Trophoblast cell (in vitro differentiated cells and primary cell): Measurements from ENCODE around the gene OSTN.

Experiments used
- DNase-seq, 2 donors: peaks; one replicate each; pipeline ENCODE4 v3.0.0-alpha.2; 2016
- H2AFZ ChIP-seq: 2 replicates; pipeline ENCODE4 v1.6.1; 2013; ENCODE audit warnings: low read length, moderate library complexity, mild to moderate bottlenecking; ENCODE audit not compliant: insufficient read depth, poor library complexity
- H2AK5ac ChIP-seq: 2 replicates; pipeline ENCODE4 v1.6.1; 2013; ENCODE audit warnings: mild to moderate bottlenecking, low read length
- H2BK120ac ChIP-seq: 2 replicates; pipeline ENCODE4 v1.6.1; 2013; ENCODE audit warnings: low read length, mild to moderate bottlenecking, moderate library complexity; ENCODE audit not compliant: insufficient read depth, poor library complexity
- H2BK12ac ChIP-seq: 2 replicates; pipeline ENCODE4 v1.6.1; 2013; ENCODE audit warnings: mild to moderate bottlenecking, low read length, moderate library complexity
- H2BK5ac ChIP-seq: 2 replicates; pipeline ENCODE4 v1.6.1; 2013; ENCODE audit warnings: low read length, low read depth, moderate library complexity, mild to moderate bottlenecking; ENCODE audit not compliant: poor library complexity
- H3K14ac ChIP-seq: 2 replicates; pipeline ENCODE4 v1.6.1; 2013; ENCODE audit warnings: mild to moderate bottlenecking, low read length
- H3K18ac ChIP-seq: 2 replicates; pipeline ENCODE4 v1.6.1; 2013; ENCODE audit warnings: mild to moderate bottlenecking, low read length
- H3K23ac ChIP-seq: 2 replicates; pipeline ENCODE4 v1.6.1; 2013; ENCODE audit warnings: low read length
- H3K27ac ChIP-seq: 2 replicates; pipeline ENCODE4 v1.5.1; 2013; ENCODE audit warnings: low read depth, mild to moderate bottlenecking, inconsistent platforms, low read length, moderate library complexity
- H3K27me3 ChIP-seq: 2 replicates; pipeline ENCODE4 v1.6.1; 2013; ENCODE audit warnings: inconsistent platforms, mild to moderate bottlenecking, low read length, moderate library complexity; ENCODE audit not compliant: insufficient read depth
- H3K36me3 ChIP-seq, 2 experiments: 1 replicate in 1 of 2; 2 replicates in 1 of 2; pipeline ENCODE4 v1.6.1; 2013; ENCODE audit warnings: low read length in 2 of 2, mild to moderate bottlenecking in 2 of 2, moderate library complexity in 1 of 2; ENCODE audit not compliant: insufficient read depth in 2 of 2, control insufficient read depth in 1 of 2
- H3K4ac ChIP-seq: 2 replicates; pipeline ENCODE4 v1.6.1; 2013; ENCODE audit warnings: low read depth, mild to moderate bottlenecking, low read length, moderate library complexity
- H3K4me1 ChIP-seq, 2 experiments: 1 replicate in 1 of 2; 2 replicates in 1 of 2; pipeline ENCODE4 v1.6.1; 2013; ENCODE audit warnings: low read length in 2 of 2, mild to moderate bottlenecking in 2 of 2, moderate library complexity in 1 of 2; ENCODE audit not compliant: insufficient read depth in 2 of 2, control insufficient read depth in 1 of 2
- H3K4me2 ChIP-seq: 2 replicates; pipeline ENCODE4 v1.6.1; 2013; ENCODE audit warnings: inconsistent platforms, mild to moderate bottlenecking, low read length, moderate library complexity
- H3K4me3 ChIP-seq: 2 replicates; pipeline ENCODE4 v1.5.1; 2013; ENCODE audit warnings: mild to moderate bottlenecking, low read depth, low read length, inconsistent platforms
- H3K79me1 ChIP-seq: one replicate; pipeline ENCODE4 v1.6.1; 2013; ENCODE audit warnings: low read length
- H3K79me2 ChIP-seq: 2 replicates; pipeline ENCODE4 v1.6.1; 2013; ENCODE audit warnings: low read length, mild to moderate bottlenecking; ENCODE audit not compliant: control insufficient read depth, insufficient read depth, poor library complexity
- H3K9ac ChIP-seq: 2 replicates; pipeline ENCODE4 v1.6.1; 2013; ENCODE audit warnings: mild to moderate bottlenecking, low read length
- H3K9me3 ChIP-seq: 2 replicates; pipeline ENCODE4 v1.6.1; 2013; ENCODE audit warnings: low read depth, mild to moderate bottlenecking, control low read depth, inconsistent platforms, low read length; ENCODE audit not compliant: insufficient read depth
- H4K12ac ChIP-seq: 2 replicates; pipeline ENCODE4 v1.6.1; 2013; ENCODE audit warnings: low read depth, mild to moderate bottlenecking, low read length, moderate library complexity
- H4K8ac ChIP-seq: 2 replicates; pipeline ENCODE4 v1.6.1; 2013; ENCODE audit warnings: low read depth, mild to moderate bottlenecking, low read length, moderate library complexity
- H4K91ac ChIP-seq: one replicate; pipeline ENCODE4 v1.6.1; 2013; ENCODE audit warnings: low read depth, mild to moderate bottlenecking, low read length, moderate library complexity
- WGBS: extraction: QIAGEN DNeasy Blood & Tissue Kit; methylation state at CpG from one replicate; pipeline ENCODE4 v1.1.7; 2013; ENCODE audit warnings: missing lambda C conversion rate; ENCODE audit not compliant: insufficient read length, insufficient coverage; ENCODE audit errors: extremely low coverage; 5-methylcytosine and 5-hydroxymethylcytosine counted together

OSTN gene

GRCh38 chr3:191314109-191314728 is 115.2 kb downstream of the OSTN start:
- H2AK5ac ChIP-seq: no peak overlapping the region
- no peaks in the 10 kb centered on the region for H3K27me3 ChIP-seq
- no peaks in the 10 kb centered on the region for H3K9me3 ChIP-seq
- no peaks in the 10 kb centered on the region for H3K36me3 ChIP-seq
- no peak overlapping the region for H3K4ac ChIP-seq
- no peak overlapping the region for H3K18ac ChIP-seq
- H4K91ac ChIP-seq: no peak overlapping the region
- no peaks in the 10 kb centered on the region for H3K79me2 ChIP-seq
- no peaks in the 10 kb centered on the region for H3K79me1 ChIP-seq
- H3K14ac ChIP-seq: no peak overlapping the region
- H3K9ac ChIP-seq: no peak overlapping the region
- no peak overlapping the region for H3K23ac ChIP-seq
- H3K4me2 ChIP-seq: no peak overlapping the region
- no peak overlapping the region for H4K12ac ChIP-seq
- DNase-seq: peak in 1 of 2 donors; percentile 24
- H3K27ac ChIP-seq: no peak overlapping the region
- H2AFZ ChIP-seq: no peak overlapping the region
- no peak overlapping the region for H2BK120ac ChIP-seq
- no peak overlapping the region for H4K8ac ChIP-seq
- peaks cover 0 to 5% of the 10 kb centered on the region in 2 experiments for H3K4me1 ChIP-seq
- no peak overlapping the region for H2BK5ac ChIP-seq
- WGBS: no CpG with 5 or more reads among the region's 5 CpGs
- H2BK12ac ChIP-seq: no peak overlapping the region
- H3K4me3 ChIP-seq: no peak overlapping the region
